ENCODE measurements around the gene SLC27A6.

DNA sequence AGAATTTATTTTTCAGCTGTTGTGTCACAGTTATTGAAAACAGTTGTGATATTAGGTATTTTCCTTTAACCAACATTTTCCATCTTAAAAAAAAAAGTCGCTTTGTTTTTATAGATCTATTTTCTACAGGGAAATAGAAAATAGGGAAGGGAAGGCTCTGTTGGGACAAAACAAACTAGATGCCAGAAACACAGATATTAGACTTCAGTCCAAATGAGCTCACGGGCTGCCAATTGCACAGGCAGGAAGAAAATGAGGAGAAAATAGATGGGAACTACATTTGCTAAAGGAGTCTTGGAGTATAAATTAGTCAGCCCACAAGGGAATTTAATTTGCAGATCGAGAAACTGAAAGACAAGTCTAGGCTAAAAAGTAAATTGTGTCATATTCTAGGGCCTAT is 107.8 kb downstream of the SLC27A6 start:
- TF ChIP-seq POLR2A (IDR thresholded peaks at IDR 0.05; ENCODE audit: low read depth, low read length) (no peak), KDM1A (IDR thresholded peaks at IDR 0.05; ENCODE audit: borderline replicate concordance) (no peak), YY1 (IDR thresholded peaks at IDR 0.05; ENCODE audit: low read depth, low read length) (no peak), TAF1 (IDR thresholded peaks at IDR 0.05; ENCODE audit: borderline replicate concordance, low read depth, low read length) (no peak), MTA3 (IDR thresholded peaks at IDR 0.05; ENCODE audit: borderline replicate concordance, low read length) (no peak), SUZ12 (IDR thresholded peaks at IDR 0.05; ENCODE audit: unreplicated experiment) (no peak), CBX5 (IDR thresholded peaks at IDR 0.05; ENCODE audit: low read depth) (no peak), HDAC6 (IDR thresholded peaks at IDR 0.05; ENCODE audit: unreplicated experiment) (no peak), BHLHE40 (IDR thresholded peaks at IDR 0.05; ENCODE audit: borderline replicate concordance in 1 of 2, low read depth in 2 of 2, low read length in 1 of 2) (no peak)
- TF ChIP-seq, protein P1, sequence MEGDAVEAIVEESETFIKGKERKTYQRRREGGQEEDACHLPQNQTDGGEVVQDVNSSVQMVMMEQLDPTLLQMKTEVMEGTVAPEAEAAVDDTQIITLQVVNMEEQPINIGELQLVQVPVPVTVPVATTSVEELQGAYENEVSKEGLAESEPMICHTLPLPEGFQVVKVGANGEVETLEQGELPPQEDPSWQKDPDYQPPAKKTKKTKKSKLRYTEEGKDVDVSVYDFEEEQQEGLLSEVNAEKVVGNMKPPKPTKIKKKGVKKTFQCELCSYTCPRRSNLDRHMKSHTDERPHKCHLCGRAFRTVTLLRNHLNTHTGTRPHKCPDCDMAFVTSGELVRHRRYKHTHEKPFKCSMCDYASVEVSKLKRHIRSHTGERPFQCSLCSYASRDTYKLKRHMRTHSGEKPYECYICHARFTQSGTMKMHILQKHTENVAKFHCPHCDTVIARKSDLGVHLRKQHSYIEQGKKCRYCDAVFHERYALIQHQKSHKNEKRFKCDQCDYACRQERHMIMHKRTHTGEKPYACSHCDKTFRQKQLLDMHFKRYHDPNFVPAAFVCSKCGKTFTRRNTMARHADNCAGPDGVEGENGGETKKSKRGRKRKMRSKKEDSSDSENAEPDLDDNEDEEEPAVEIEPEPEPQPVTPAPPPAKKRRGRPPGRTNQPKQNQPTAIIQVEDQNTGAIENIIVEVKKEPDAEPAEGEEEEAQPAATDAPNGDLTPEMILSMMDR (IDR thresholded peaks at IDR 0.05 in 2 of 3, conservative IDR thresholded peaks at IDR 0.05 in 1 of 3; ENCODE audit: control insufficient read depth in 2 of 3, extremely low read depth in 1 of 3, insufficient read depth in 1 of 3, low read depth in 3 of 3, low read length in 3 of 3): no peak
